Upper lobe of right lung (tissue), 1 donor: Measurements from ENCODE around the gene TNFSF12. TPM values are rescaled to one million over a fixed set of nuclear protein-coding genes. Genes with fewer than 3 reads are reported as not detected.

Experiments used
- ATAC-seq: fragments of 200-7000 bp; cut with Tn5 transposase; one replicate; pipeline ENCODE4 v1.9.1; 2020; ENCODE audit warnings: mild to moderate bottlenecking, moderate library complexity
- DNase-seq: peaks from one replicate; pipeline ENCODE4 v3.0.0-alpha.2; 2020
- H3K27ac ChIP-seq: fragments of 200-600 bp; one replicate; pipeline ENCODE4 v1.8.0; 2022
- H3K27me3 ChIP-seq: fragments of 200-600 bp; one replicate; pipeline ENCODE4 v1.8.0; 2022; ENCODE audit warnings: mild to moderate bottlenecking
- H3K36me3 ChIP-seq: fragments of 200-600 bp; one replicate; pipeline ENCODE4 v1.8.0; 2022
- H3K4me1 ChIP-seq: fragments of 200-600 bp; one replicate; pipeline ENCODE4 v1.8.0; 2022
- H3K4me3 ChIP-seq: fragments of 200-600 bp; one replicate; pipeline ENCODE4 v1.8.0; 2022; ENCODE audit warnings: mild to moderate bottlenecking
- H3K9me3 ChIP-seq: fragments of 200-600 bp; one replicate; pipeline ENCODE4 v1.8.0; 2022
- CTCF ChIP-seq: fragments of 200-600 bp; IDR thresholded peaks from one replicate; pipeline ENCODE4 v1.8.0; 2022; ENCODE audit warnings: antibody characterized with exemption
- intact Hi-C: fragments of 100-400 bp; cut with DNase I; formaldehyde crosslinking; loops from one replicate; pipeline ENCODE4 v1.11.0; 2022
- total RNA-seq: library from RNA; stranded (reverse); fragmentation: NEBNext Ultra II Directional; extraction: Animal tissue kit (Norgen Biotek cat#: 25700); gene quantifications from one replicate; pipeline ENCODE4 v1.2.1, GENCODE V29; 2021
- donor health status: DM: no; HTN: yes; CAD: no; lungs with severe emphysema.

Gene TNFSF12
- total RNA-seq, 1 donor from 2014 or later = 75.7 TPM

GRCh38 chr17:7563115-7563869 is 14.4 kb downstream of the TNFSF12 start:
- TF ChIP-seq CTCF = no peak
- intact Hi-C loops = no loop called here
- Histone ChIP-seq H3K27me3 (no peaks in the 10 kb centered on the region), H3K4me3 (peak overlapping the region; percentile 91), H3K36me3 (peaks cover 46% of the 10 kb centered on the region), H3K27ac (no peak overlapping the region), H3K9me3 (no peaks in the 10 kb centered on the region), H3K4me1 (peaks cover 41% of the 10 kb centered on the region)
- ATAC-seq (no peak), DNase-seq (no peak)

DNA sequence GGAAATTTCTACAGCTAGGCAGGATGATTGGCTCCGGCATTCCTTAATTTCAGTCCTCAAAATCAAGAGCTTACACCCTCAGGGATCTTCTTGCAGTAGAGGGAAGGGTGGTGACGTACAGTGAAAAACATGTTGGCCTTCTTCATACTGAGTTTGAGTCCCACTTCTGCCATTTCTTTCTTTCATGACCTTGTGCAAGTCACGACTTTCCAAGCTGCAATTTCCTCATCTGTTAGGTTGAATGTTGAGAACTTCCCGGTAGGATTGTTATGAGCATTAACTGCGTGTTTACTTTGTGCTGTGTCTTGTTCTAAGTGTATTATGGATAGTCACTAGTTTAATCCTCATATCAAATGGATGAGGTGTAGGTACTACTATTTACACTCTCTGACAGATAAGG is 20.7 kb downstream of the TNFSF12 start:
- no peak for DNase-seq
- H3K9me3 ChIP-seq = no peaks in the 10 kb centered on the region
- no peak for ATAC-seq
- no peak for TF ChIP-seq CTCF
- no peaks in the 10 kb centered on the region for H3K27me3 ChIP-seq
- H3K4me1 ChIP-seq = peaks cover 7% of the 10 kb centered on the region
- intact Hi-C loops = no loop called here
- no peak overlapping the region for H3K27ac ChIP-seq
- H3K36me3 ChIP-seq = peaks cover 68% of the 10 kb centered on the region
- no peak overlapping the region for H3K4me3 ChIP-seq

DNA sequence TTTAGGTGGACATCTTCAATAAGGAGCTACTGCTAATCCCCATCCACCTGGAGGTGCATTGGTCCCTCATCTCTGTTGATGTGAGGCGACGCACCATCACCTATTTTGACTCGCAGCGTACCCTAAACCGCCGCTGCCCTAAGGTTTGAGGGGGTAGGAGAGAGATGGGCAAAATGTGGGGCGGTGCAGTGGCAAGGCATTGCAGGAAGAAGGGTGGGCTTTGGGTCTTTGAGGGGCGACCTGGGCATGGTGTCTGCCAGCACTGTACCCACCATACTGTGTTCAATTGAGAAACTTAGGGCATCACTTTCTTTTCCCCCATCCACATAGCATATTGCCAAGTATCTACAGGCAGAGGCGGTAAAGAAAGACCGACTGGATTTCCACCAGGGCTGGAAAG is 21.5 kb downstream of the TNFSF12 start:
- Histone ChIP-seq H3K9me3 (no peaks in the 10 kb centered on the region), H3K27ac (no peak overlapping the region), H3K36me3 (peaks cover 68% of the 10 kb centered on the region), H3K4me3 (no peak overlapping the region), H3K27me3 (no peaks in the 10 kb centered on the region), H3K4me1 (peaks cover 15% of the 10 kb centered on the region)
- ATAC-seq = no peak
- DNase-seq = no peak
- no peak for TF ChIP-seq CTCF
- intact Hi-C loops = no loop called here

GRCh38 chr17:7572338-7572587 is 23.4 kb downstream of the TNFSF12 start:
- ATAC-seq = no peak
- intact Hi-C loops = no loop called here
- no peaks in the 10 kb centered on the region for H3K27me3 ChIP-seq
- H3K4me3 ChIP-seq = peak overlapping the region; percentile 99
- peaks cover 68% of the 10 kb centered on the region for H3K36me3 ChIP-seq
- no peak for DNase-seq
- no peak for TF ChIP-seq CTCF
- H3K4me1 ChIP-seq = peaks cover 31% of the 10 kb centered on the region
- H3K27ac ChIP-seq = peak overlapping the region; percentile 83
- no peaks in the 10 kb centered on the region for H3K9me3 ChIP-seq

- ATAC-seq (peak; percentile 94), DNase-seq (peak; percentile 99)
- Histone ChIP-seq H3K27me3 (no peaks in the 10 kb centered on the region), H3K4me1 (peaks cover 35% of the 10 kb centered on the region), H3K36me3 (peaks cover 68% of the 10 kb centered on the region), H3K4me3 (peak overlapping the region; percentile 99), H3K27ac (peak overlapping the region; percentile 99), H3K9me3 (no peaks in the 10 kb centered on the region)
- no peak for TF ChIP-seq CTCF
- intact Hi-C loops = no loop called here
Measured at GRCh38 chr17:7572588-7573323, 23.9 kb downstream of the TNFSF12 start.
